Heart left ventricle (tissue), 16 donors: ENCODE results near the gene UBALD1. TPM values are rescaled to one million over a fixed set of nuclear protein-coding genes. Genes with fewer than 3 reads are reported as not detected.

Experiments used
- ATAC-seq, 4 donors: fragments of 200-7000 bp; cut with Tn5 transposase; one replicate each; pipeline ENCODE4 v1.9.1; 2020 to 2022; ENCODE audit warnings: moderate library complexity in 4 of 4, mild to moderate bottlenecking in 3 of 4, moderate number of reproducible peaks in 1 of 4
- DNase-seq, 5 donors: peaks; one replicate each; pipeline ENCODE4 v3.0.0-alpha.2; 2020
- H3K27ac ChIP-seq, 12 donors: fragments of 200-600 bp; sonication (generic) in 4 of 12; one replicate each; pipeline versions ENCODE4 v1.5.0 to v1.8.0; 2016 to 2022; ENCODE audit warnings: mild to moderate bottlenecking in 2 of 12
- H3K27me3 ChIP-seq, 9 donors: fragments of 200-600 bp; sonication (generic) in 2 of 9; one replicate each; pipeline versions ENCODE4 v1.5.1 to v1.8.0; 2016 to 2022; ENCODE audit warnings: mild to moderate bottlenecking in 3 of 9
- H3K36me3 ChIP-seq, 9 donors: fragments of 200-600 bp; sonication (generic) in 2 of 9; one replicate each; pipeline versions ENCODE4 v1.5.0 to v1.8.0; 2018 to 2022; ENCODE audit warnings: mild to moderate bottlenecking in 2 of 9
- H3K4me1 ChIP-seq, 12 donors: fragments of 200-600 bp; sonication (generic) in 4 of 12; one replicate each; pipeline versions ENCODE4 v1.5.0 to v1.8.0; 2016 to 2022; ENCODE audit warnings: mild to moderate bottlenecking in 3 of 12
- H3K4me3 ChIP-seq, 12 donors: fragments of 200-600 bp; sonication (generic) in 4 of 12; one replicate each; pipeline versions ENCODE4 v1.5.0 to v1.8.0; 2017 to 2022; ENCODE audit warnings: mild to moderate bottlenecking in 9 of 12, moderate library complexity in 4 of 12
- H3K9me3 ChIP-seq, 12 donors: fragments of 200-600 bp; sonication (generic) in 4 of 12; one replicate each; pipeline versions ENCODE4 v1.5.0 to v1.8.0; 2016 to 2022; ENCODE audit warnings: mild to moderate bottlenecking in 1 of 12
- CTCF ChIP-seq, 12 donors: fragments of 200-600 bp; sonication (generic) in 4 of 12; IDR thresholded peaks; one replicate each; pipeline versions ENCODE4 v1.5.0 to v1.8.0; 2018 to 2022; ENCODE audit warnings: antibody characterized with exemption in 12 of 12, mild to moderate bottlenecking in 5 of 12
- POLR2A ChIP-seq, 2 donors: fragments of 450-650 bp; IDR thresholded peaks; one replicate each; pipeline ENCODE4 v1.6.1; 2017; ENCODE audit warnings: antibody characterized with exemption in 2 of 2, mild to moderate bottlenecking in 2 of 2, moderate library complexity in 2 of 2
- WGBS, 4 donors: extraction: QIAGEN DNeasy Blood & Tissue Kit in 2 of 4; methylation state at CpG; one replicate each; pipeline versions ENCODE4 v1.1.5 to v1.1.7; 2013 to 2018; 5-methylcytosine and 5-hydroxymethylcytosine counted together
- intact Hi-C, 10 donors: fragments of 100-400 bp; cut with DNase I; formaldehyde crosslinking; loops; one replicate each; pipeline versions ENCODE4 v1.11.1 to v1.14.2; 2022
- polyA plus RNA-seq, 2 donors: library from polyadenylated mRNA; stranded (reverse); fragments of 200-250 nt; gene quantifications; one replicate each; pipeline ENCODE4 v1.2.3, GENCODE V29; 2013
- total RNA-seq, 9 donors: library from RNA; depleted of rRNA in 2 of 9; stranded (reverse); fragments of >200 nt in 2 of 9; fragmentation: NEBNext Ultra II Directional in 3 of 9; extraction: Animal tissue kit (Norgen Biotek cat#: 25700) in 3 of 9; gene quantifications; one replicate each; pipeline versions ENCODE4 v1.1.0 to v1.2.4, GENCODE V29; 2016 to 2023
- donor health status: ischemic (EF 13 %, LVEDD 7.1; RV severe dilation, severe dysfunction).
- donor health status: healthy with polysubstance abuse.
- donor health status: DM: no; HTN: yes; CAD: no.
- donor health status: DM: no; HTN: no; CAD: no.
- donor health status: ischemic (EF 25% LVEDD 6.9; RV normal size, moderate dysfunction).
- donor health status: ischemic (EF 25% LVEDD 5.7; RV mildly dilated, moderate dysfunction).
- donor health status: healthy.
- donor health status: DM: yes; HTN: yes; CAD: no.
- donor health status: ischemic (EF 35%, LVEDD 5.7; RV mildly dilated, moderate dysfunction).
- donor health status: nonischemic (EF 11% LVEDD 7.7; RV severe dilation, severe dysfunction).
- donor health status: DM: yes; HTN: yes; CAD: no.
- donor health status: PGD.
- donor health status: ischemic (EF 29% LVEDD 5.4; RV normal size, mild dysfunction).
- donor health status: nonischemic (EF 23%, LVEDD 6.1; RV moderate dilation, normal function).

Gene UBALD1
- total and polyA plus RNA-seq, 11 donors = 9.1 to 38.9 (median 19.4) TPM

- WGBS, 4 donors = 88 to 96% (median 90%) methylated on average over 14 of the region's 14 CpGs
- DNase-seq = no peak
- peak overlapping the region in 1 of 12 donors; percentile 62 for H3K27ac ChIP-seq
- ATAC-seq = no peak
- intact Hi-C loops = no loop called here
- no peak overlapping the region for H3K4me3 ChIP-seq
- peaks cover 0 to 21% (median 0%) of the 10 kb centered on the region in 9 donors for H3K36me3 ChIP-seq
- H3K4me1 ChIP-seq = peaks cover 0 to 27% (median 8%) of the 10 kb centered on the region in 12 donors
- H3K9me3 ChIP-seq = no peaks in the 10 kb centered on the region
- no peaks in the 10 kb centered on the region for H3K27me3 ChIP-seq
- TF ChIP-seq POLR2A (IDR thresholded peaks at IDR 0.05) (no peak), CTCF (IDR thresholded peaks at IDR 0.05) (no peak)
These were observed 27.2 kb upstream of the UBALD1 start for GRCh38 chr16:4641895-4642294.

- WGBS, 4 donors = 87 to 95% (median 89%) methylated on average over 5 of the region's 5 CpGs
- H3K27ac ChIP-seq = peak overlapping the region in 1 of 12 donors; percentile 62
- intact Hi-C loops = no loop called here
- no peak for ATAC-seq
- TF ChIP-seq POLR2A (IDR thresholded peaks at IDR 0.05) (no peak), CTCF (IDR thresholded peaks at IDR 0.05) (no peak)
- H3K36me3 ChIP-seq = peaks cover 0 to 21% (median 0%) of the 10 kb centered on the region in 9 donors
- no peaks in the 10 kb centered on the region for H3K9me3 ChIP-seq
- H3K4me1 ChIP-seq = peaks cover 0 to 27% (median 8%) of the 10 kb centered on the region in 12 donors
- H3K27me3 ChIP-seq = no peaks in the 10 kb centered on the region
- no peak overlapping the region for H3K4me3 ChIP-seq
- no peak for DNase-seq
These were observed 26.6 kb upstream of the UBALD1 start for GRCh38 chr16:4641306-4641687.

GRCh38 chr16:4640572-4641305, 26.1 kb upstream of the UBALD1 start:
- Histone ChIP-seq H3K27ac (peak overlapping the region in 4 of 12 donors; percentile 0 to 40 (median 20)), H3K4me3 (no peak overlapping the region), H3K36me3 (peaks cover 0 to 18% (median 0%) of the 10 kb centered on the region in 9 donors), H3K4me1 (peaks cover 0 to 27% (median 8%) of the 10 kb centered on the region in 12 donors), H3K9me3 (no peaks in the 10 kb centered on the region), H3K27me3 (no peaks in the 10 kb centered on the region)
- WGBS, 4 donors = 79 to 87% (median 81%) methylated on average over 13 to 19 of the region's 19 CpGs
- TF ChIP-seq POLR2A (IDR thresholded peaks at IDR 0.05) = no peak
- no peak for TF ChIP-seq CTCF (IDR thresholded peaks at IDR 0.05)
- ATAC-seq = peak in 2 of 4 donors; percentile 28 to 33
- DNase-seq = no peak
- intact Hi-C loops = no loop called here

GRCh38 chr16:4639899-4640509, 25.3 kb upstream of the UBALD1 start:
- H3K27me3 ChIP-seq = no peaks in the 10 kb centered on the region
- peaks cover 0 to 27% (median 8%) of the 10 kb centered on the region in 12 donors for H3K4me1 ChIP-seq
- TF ChIP-seq POLR2A (IDR thresholded peaks at IDR 0.05) (no peak), CTCF (IDR thresholded peaks at IDR 0.05) (no peak)
- DNase-seq (no peak), ATAC-seq (peak; percentile 30 to 53 (median 47))
- no peak overlapping the region for H3K4me3 ChIP-seq
- WGBS, 4 donors = 84 to 91% (median 86%) methylated on average over 26 to 27 of the region's 27 CpGs
- H3K36me3 ChIP-seq = peaks cover 0 to 17% (median 1%) of the 10 kb centered on the region in 9 donors
- intact Hi-C loops = no loop called here
- H3K9me3 ChIP-seq = no peaks in the 10 kb centered on the region
- H3K27ac ChIP-seq = peak overlapping the region in 3 of 12 donors; percentile 5 to 40 (median 17)
